ENCODE data around the gene TRMT112.

DNA sequence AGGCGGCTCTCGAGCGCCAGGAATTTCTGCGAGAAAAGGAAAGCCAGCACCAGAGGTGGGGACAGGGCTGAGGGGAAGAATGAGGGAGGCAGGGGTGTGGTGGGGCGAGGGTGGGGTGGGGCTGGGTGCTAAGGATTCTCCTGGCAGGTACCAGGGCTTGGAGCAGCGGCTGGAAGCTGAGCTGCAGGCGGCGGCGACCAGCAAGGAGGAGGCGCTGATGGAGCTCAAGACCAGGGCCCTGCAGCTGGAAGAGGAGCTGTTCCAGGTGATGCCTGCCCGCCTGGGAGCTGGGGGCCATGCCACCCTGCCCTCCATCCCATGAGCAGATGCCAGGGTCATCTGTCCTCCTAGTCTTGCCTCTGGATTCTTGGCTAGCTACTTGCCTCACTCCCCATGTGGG is 32.0 kb upstream of the TRMT112 start:
- TF ChIP-seq CTCF (IDR thresholded peaks at IDR 0.05) (no peak), POLR2A (IDR thresholded peaks at IDR 0.05) (no peak)

Data from right lobe of liver (tissue), 4 donors.